ENCODE data around the gene ODAD2.
"Not testable (repeated sequence)": the region's sequence is repeated elsewhere in the genome, so short reads cannot be mapped to it uniquely, and the experiment has no call there.

ODAD2 gene

GRCh38 chr10:27981744-27982143, 17.1 kb downstream of the ODAD2 start:
- no peak for DNase-seq

GRCh38 chr10:27970795-27971194, 28.1 kb downstream of the ODAD2 start:
- not testable (repeated sequence) for H3K4me1 ChIP-seq (ENCODE audit: insufficient read depth, low read length); H4K20me1 ChIP-seq (ENCODE audit: insufficient read depth, low read length); ATAC-seq (ENCODE audit: insufficient read depth, low read depth); H3K9ac ChIP-seq (ENCODE audit: low read depth, low read length); DNase-seq; H3K9me3 ChIP-seq (ENCODE audit: insufficient read depth, low read length, severe bottlenecking); H3K36me3 ChIP-seq (ENCODE audit: insufficient read depth, low read length); H3K79me2 ChIP-seq (ENCODE audit: insufficient read depth, low read length); H3K27ac ChIP-seq (ENCODE audit: low read length); H3K4me3 ChIP-seq (ENCODE audit: low read depth in 1 of 2, low read length in 2 of 2); H3K4me2 ChIP-seq (ENCODE audit: insufficient read depth, low read length); H2AFZ ChIP-seq (ENCODE audit: low read depth, low read length); H3K27me3 ChIP-seq (ENCODE audit: insufficient read depth, low read length, poor library complexity)

More at GRCh38 chr10:27981744-27982143, 17.1 kb downstream of the ODAD2 start:
- TF ChIP-seq EZH2 (IDR thresholded peaks at IDR 0.05; ENCODE audit: borderline replicate concordance, low read depth, low read length, severe bottlenecking) (no peak), CTCF (IDR thresholded peaks at IDR 0.05; ENCODE audit: borderline replicate concordance, extremely low read depth, low read length, poor library complexity, severe bottlenecking) (no peak)
- Histone ChIP-seq H3K9me3 (ENCODE audit: insufficient read depth, low read length, severe bottlenecking) (no peaks in the 10 kb centered on the region), H3K4me3 (ENCODE audit: low read depth in 1 of 2, low read length in 2 of 2) (no peak overlapping the region), H3K36me3 (ENCODE audit: insufficient read depth, low read length) (no peaks in the 10 kb centered on the region), H3K27ac (ENCODE audit: low read length) (no peak overlapping the region), H3K4me2 (ENCODE audit: insufficient read depth, low read length) (no peak overlapping the region), H3K79me2 (ENCODE audit: insufficient read depth, low read length) (no peaks in the 10 kb centered on the region), H3K27me3 (ENCODE audit: insufficient read depth, low read length, poor library complexity) (peaks cover 3% of the 10 kb centered on the region), H3K4me1 (ENCODE audit: insufficient read depth, low read length) (no peaks in the 10 kb centered on the region), H3K9ac (ENCODE audit: low read depth, low read length) (no peak overlapping the region), H2AFZ (ENCODE audit: low read depth, low read length) (no peak overlapping the region), H4K20me1 (ENCODE audit: insufficient read depth, low read length) (no peaks in the 10 kb centered on the region)
- ATAC-seq (ENCODE audit: insufficient read depth, low read depth), result no peak

DNA sequence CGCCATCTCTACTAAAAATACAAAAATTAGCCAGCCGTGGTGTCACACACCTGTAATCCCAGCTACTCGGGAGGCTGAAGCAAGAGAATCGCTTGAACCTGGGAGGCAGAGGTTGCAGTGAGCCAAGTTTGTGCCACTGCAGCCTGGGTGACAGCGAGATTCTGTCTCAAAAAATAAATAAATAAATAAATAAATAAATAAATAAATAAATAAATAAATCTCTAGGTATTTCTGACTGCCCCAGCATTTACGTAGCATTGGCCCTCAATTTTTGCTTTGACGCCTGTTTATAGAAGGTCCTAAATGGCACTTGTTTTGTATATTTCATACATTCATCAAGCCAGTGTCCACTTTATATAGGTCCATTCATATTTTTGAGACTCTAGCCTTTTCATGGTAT, 28.9 kb downstream of the ODAD2 start:
- not testable (repeated sequence) for ATAC-seq (ENCODE audit: insufficient read depth, low read depth); H3K4me1 ChIP-seq (ENCODE audit: insufficient read depth, low read length); H3K9me3 ChIP-seq (ENCODE audit: insufficient read depth, low read length, severe bottlenecking); H3K4me2 ChIP-seq (ENCODE audit: insufficient read depth, low read length); H4K20me1 ChIP-seq (ENCODE audit: insufficient read depth, low read length); H3K79me2 ChIP-seq (ENCODE audit: insufficient read depth, low read length); H3K27ac ChIP-seq (ENCODE audit: low read length); H3K4me3 ChIP-seq (ENCODE audit: low read depth in 1 of 2, low read length in 2 of 2); H3K27me3 ChIP-seq (ENCODE audit: insufficient read depth, low read length, poor library complexity); H3K36me3 ChIP-seq (ENCODE audit: insufficient read depth, low read length); H3K9ac ChIP-seq (ENCODE audit: low read depth, low read length); H2AFZ ChIP-seq (ENCODE audit: low read depth, low read length); DNase-seq

DNA sequence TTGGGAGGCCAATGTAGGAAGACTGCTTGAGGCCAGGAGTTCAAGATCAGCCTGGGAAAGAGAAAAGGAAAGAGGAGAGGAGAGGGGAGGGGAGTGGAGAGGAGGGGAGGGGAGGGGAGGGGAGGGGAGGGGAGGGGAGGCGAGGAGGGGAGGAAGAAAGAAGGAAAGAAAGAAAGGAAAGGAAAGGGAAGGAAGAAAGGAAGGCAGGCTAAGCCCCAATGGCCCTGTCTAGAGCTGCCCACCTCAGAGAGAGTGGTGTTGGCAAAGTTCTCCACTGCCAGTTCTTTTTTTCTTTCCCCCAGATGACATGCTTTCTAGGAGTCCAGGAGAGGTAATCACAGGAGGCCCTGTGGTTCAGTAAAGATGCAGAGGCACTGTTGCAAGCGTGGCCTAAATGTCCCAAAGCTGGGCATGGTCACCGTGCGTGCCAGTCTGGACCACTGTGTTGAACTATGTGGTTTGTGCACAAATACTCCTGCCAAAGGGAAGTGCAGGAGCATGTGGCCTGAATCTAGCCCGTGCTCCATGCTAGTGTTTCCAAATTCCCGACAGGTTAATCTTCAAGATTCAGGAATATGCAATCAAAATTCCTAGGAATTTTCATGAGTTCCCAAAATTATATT, 39.7 kb downstream of the ODAD2 start:
- peak overlapping the region; percentile 32; the same call in 1 of the 2 replicates for H3K9ac ChIP-seq (ENCODE audit: low read depth, low read length)
- H4K20me1 ChIP-seq (ENCODE audit: insufficient read depth, low read length), result no peaks in the 10 kb centered on the region
- no peaks in the 10 kb centered on the region for H3K27me3 ChIP-seq (ENCODE audit: insufficient read depth, low read length, poor library complexity)
- H2AFZ ChIP-seq (ENCODE audit: low read depth, low read length), result peak overlapping the region; percentile 70
- no peak for DNase-seq
- H3K4me2 ChIP-seq (ENCODE audit: insufficient read depth, low read length), result peak overlapping the region; percentile 51
- no peak overlapping the region for H3K4me3 ChIP-seq (ENCODE audit: low read depth in 1 of 2, low read length in 2 of 2)
- H3K4me1 ChIP-seq (ENCODE audit: insufficient read depth, low read length), result peaks cover 17% of the 10 kb centered on the region
- H3K27ac ChIP-seq (ENCODE audit: low read length), result peak overlapping the region; percentile 70
- no peak for ATAC-seq (ENCODE audit: insufficient read depth, low read depth)
- H3K9me3 ChIP-seq (ENCODE audit: insufficient read depth, low read length, severe bottlenecking), result no peaks in the 10 kb centered on the region
- no peaks in the 10 kb centered on the region for H3K79me2 ChIP-seq (ENCODE audit: insufficient read depth, low read length)
- H3K36me3 ChIP-seq (ENCODE audit: insufficient read depth, low read length), result no peaks in the 10 kb centered on the region
- TF ChIP-seq EZH2 (IDR thresholded peaks at IDR 0.05; ENCODE audit: borderline replicate concordance, low read depth, low read length, severe bottlenecking) (no peak), CTCF (IDR thresholded peaks at IDR 0.05; ENCODE audit: borderline replicate concordance, extremely low read depth, low read length, poor library complexity, severe bottlenecking) (no peak)

- peak overlapping the region; percentile 76 for H3K27ac ChIP-seq (ENCODE audit: low read length)
- peak overlapping the region; percentile 51 for H3K4me2 ChIP-seq (ENCODE audit: insufficient read depth, low read length)
- H3K9ac ChIP-seq (ENCODE audit: low read depth, low read length), result peak overlapping the region; percentile 32
- not testable (repeated sequence) for H3K36me3 ChIP-seq (ENCODE audit: insufficient read depth, low read length); H3K79me2 ChIP-seq (ENCODE audit: insufficient read depth, low read length); H3K9me3 ChIP-seq (ENCODE audit: insufficient read depth, low read length, severe bottlenecking); H3K4me3 ChIP-seq (ENCODE audit: low read depth in 1 of 2, low read length in 2 of 2); DNase-seq; H3K27me3 ChIP-seq (ENCODE audit: insufficient read depth, low read length, poor library complexity); H4K20me1 ChIP-seq (ENCODE audit: insufficient read depth, low read length)
- peak; percentile 91 for ATAC-seq (ENCODE audit: insufficient read depth, low read depth)
- H3K4me1 ChIP-seq (ENCODE audit: insufficient read depth, low read length), result peaks cover 17% of the 10 kb centered on the region
- peak overlapping the region; percentile 49 for H2AFZ ChIP-seq (ENCODE audit: low read depth, low read length)
Measured at GRCh38 chr10:27958383-27958782, 40.5 kb downstream of the ODAD2 start.

Measured in DND-41 (cell line).